HepG2 (cell line): ENCODE results near the gene DDX23.

Experiments
- SALL2 ChIP-seq: sonication (generic); formaldehyde crosslinking; IDR thresholded peaks from 2 replicates; pipeline ENCODE4 v1.8.1; 2023; ENCODE audit warnings: mild to moderate bottlenecking, missing genetic modification reagents, inconsistent platforms
- TF ChIP-seq, protein P1 (sequence below): sonication (generic); formaldehyde crosslinking; IDR thresholded peaks from 2 replicates; pipeline ENCODE4 v1.5.0; 2020; ENCODE audit warnings: mild to moderate bottlenecking, missing genetic modification reagents, moderate library complexity

DNA sequence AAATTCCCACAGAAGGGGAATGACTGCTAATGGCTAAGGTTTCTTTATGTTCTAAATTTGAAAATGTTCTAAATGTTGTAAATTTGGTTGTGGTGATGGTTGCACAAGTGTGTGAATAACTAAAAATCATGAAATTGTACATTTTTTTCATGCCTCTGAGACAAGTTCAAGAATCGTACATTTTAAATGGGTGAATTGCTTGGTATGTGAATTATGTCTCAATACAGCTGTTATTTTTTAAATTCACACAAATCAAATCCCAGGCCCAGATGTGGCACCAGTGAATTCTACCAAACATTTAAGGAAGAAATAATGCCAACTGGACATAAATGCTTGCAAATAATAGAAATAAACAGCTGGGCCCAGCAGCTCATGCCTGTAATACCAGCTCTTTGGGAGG, 42.3 kb upstream of the DDX23 start:
- TF ChIP-seq, protein P1, sequence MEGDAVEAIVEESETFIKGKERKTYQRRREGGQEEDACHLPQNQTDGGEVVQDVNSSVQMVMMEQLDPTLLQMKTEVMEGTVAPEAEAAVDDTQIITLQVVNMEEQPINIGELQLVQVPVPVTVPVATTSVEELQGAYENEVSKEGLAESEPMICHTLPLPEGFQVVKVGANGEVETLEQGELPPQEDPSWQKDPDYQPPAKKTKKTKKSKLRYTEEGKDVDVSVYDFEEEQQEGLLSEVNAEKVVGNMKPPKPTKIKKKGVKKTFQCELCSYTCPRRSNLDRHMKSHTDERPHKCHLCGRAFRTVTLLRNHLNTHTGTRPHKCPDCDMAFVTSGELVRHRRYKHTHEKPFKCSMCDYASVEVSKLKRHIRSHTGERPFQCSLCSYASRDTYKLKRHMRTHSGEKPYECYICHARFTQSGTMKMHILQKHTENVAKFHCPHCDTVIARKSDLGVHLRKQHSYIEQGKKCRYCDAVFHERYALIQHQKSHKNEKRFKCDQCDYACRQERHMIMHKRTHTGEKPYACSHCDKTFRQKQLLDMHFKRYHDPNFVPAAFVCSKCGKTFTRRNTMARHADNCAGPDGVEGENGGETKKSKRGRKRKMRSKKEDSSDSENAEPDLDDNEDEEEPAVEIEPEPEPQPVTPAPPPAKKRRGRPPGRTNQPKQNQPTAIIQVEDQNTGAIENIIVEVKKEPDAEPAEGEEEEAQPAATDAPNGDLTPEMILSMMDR, result no peak
- TF ChIP-seq SALL2, result no peak
